SK-N-MC (cell line): ENCODE measurements around the gene HDAC4.

Experiments used
- EZH2 ChIP-seq: fragments of 200-600 bp; sonication (generic); IDR thresholded peaks from one replicate; pipeline ENCODE4 v1.6.1; 2017; ENCODE audit warnings: antibody characterized with exemption
- FOXP2 ChIP-seq: optimal IDR thresholded peaks from 2 replicates; pipeline ENCODE3; 2011; ENCODE audit warnings: mild to moderate bottlenecking, moderate library complexity; ENCODE audit not compliant: insufficient read depth; ENCODE audit errors: extremely low read length, control extremely low read depth
- POLR2AphosphoS5 ChIP-seq: IDR thresholded peaks from 2 replicates; pipeline ENCODE4 v1.6.1; 2012; ENCODE audit warnings: mild to moderate bottlenecking, low read depth, low read length, borderline replicate concordance

DNA sequence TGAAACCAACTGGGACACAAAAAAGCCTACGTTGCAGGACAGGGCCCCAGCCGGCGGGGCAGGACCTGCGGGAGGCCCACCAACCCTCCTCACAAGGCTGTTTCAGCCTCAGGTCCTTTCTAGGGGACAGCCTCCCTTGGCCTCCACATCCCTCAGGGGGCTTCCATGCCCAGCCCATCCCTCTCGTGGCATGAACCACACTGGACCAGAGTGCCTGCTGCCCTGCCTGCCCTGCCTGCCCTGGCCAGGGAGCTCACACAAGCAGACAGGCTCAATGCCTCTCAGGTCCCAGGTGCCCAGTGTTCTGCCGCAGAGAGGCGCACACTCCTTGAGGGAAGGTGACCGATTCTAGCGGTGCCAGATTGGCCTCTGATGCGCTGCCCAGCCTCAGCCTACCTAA is 57.4 kb downstream of the HDAC4 start:
- no peak for TF ChIP-seq POLR2AphosphoS5
- no peak for TF ChIP-seq EZH2
- TF ChIP-seq FOXP2: no peak
